GM12891 (cell line): ENCODE data around the gene NR1I2.

Experiments
- PAX5 ChIP-seq: IDR thresholded peaks from 2 replicates; pipeline ENCODE4 v1.6.1; 2011; ENCODE audit warnings: low read length, moderate library complexity, mild to moderate bottlenecking; ENCODE audit not compliant: insufficient read depth, severe bottlenecking
- POLR2A ChIP-seq: IDR thresholded peaks from 2 replicates; pipeline ENCODE4 v1.6.1; 2011; ENCODE audit warnings: low read depth, low read length, control low read depth
- POLR2AphosphoS5 ChIP-seq: IDR thresholded peaks from 2 replicates; pipeline ENCODE4 v1.6.1; 2011; ENCODE audit warnings: low read depth, low read length, control low read depth
- POU2F2 ChIP-seq: IDR thresholded peaks from 2 replicates; pipeline ENCODE4 v1.6.1; 2011; ENCODE audit warnings: low read depth, mild to moderate bottlenecking, control low read depth, low read length, moderate library complexity
- SPI1 ChIP-seq: IDR thresholded peaks from 2 replicates; pipeline ENCODE4 v1.6.1; 2011; ENCODE audit warnings: low read depth, low read length, control low read depth
- TAF1 ChIP-seq: IDR thresholded peaks from 2 replicates; pipeline ENCODE4 v1.6.1; 2011; ENCODE audit warnings: low read depth, low read length, control low read depth

- TF ChIP-seq POLR2A: no peak
- no peak for TF ChIP-seq POLR2AphosphoS5
- TF ChIP-seq TAF1: no peak
- TF ChIP-seq PAX5: no peak
- no peak for TF ChIP-seq SPI1
- no peak for TF ChIP-seq POU2F2
Measured at GRCh38 chr3:119778176-119778575, 3.7 kb upstream of the NR1I2 start.
